Ascending aorta (tissue), 2 donors: Measurements from ENCODE around the gene TBC1D4. TPM values are rescaled to one million over a fixed set of nuclear protein-coding genes. Genes with fewer than 3 reads are reported as not detected.

Experiments
- DNase-seq, 2 donors: peaks; one replicate each; pipeline ENCODE4 v3.0.0-alpha.2; 2019; ENCODE audit warnings: low spot score in 2 of 2
- H3K27ac ChIP-seq, 2 donors: fragments of 200-600 bp; sonication (generic); one replicate each; pipeline ENCODE4 v1.5.1; 2016 to 2017; ENCODE audit warnings: mild to moderate bottlenecking in 1 of 2
- H3K27me3 ChIP-seq: fragments of 200-600 bp; sonication (generic); one replicate; pipeline ENCODE4 v1.5.1; 2017
- H3K36me3 ChIP-seq, 2 donors: fragments of 200-600 bp; sonication (generic); one replicate each; pipeline ENCODE4 v1.5.1; 2016
- H3K4me1 ChIP-seq, 2 donors: fragments of 200-600 bp; sonication (generic); one replicate each; pipeline ENCODE4 v1.5.1; 2016 to 2017; ENCODE audit warnings: mild to moderate bottlenecking in 1 of 2
- H3K4me3 ChIP-seq, 2 donors: fragments of 200-600 bp; sonication (generic); one replicate each; pipeline ENCODE4 v1.5.1; 2016 to 2017; ENCODE audit warnings: mild to moderate bottlenecking in 1 of 2
- H3K9me3 ChIP-seq, 2 donors: fragments of 200-600 bp; sonication (generic); one replicate each; pipeline ENCODE4 v1.5.1; 2016
- intact Hi-C: fragments of 100-400 bp; cut with DNase I; formaldehyde crosslinking; loops from one replicate; pipeline ENCODE4 v1.15.1; 2023
- total RNA-seq: library from RNA; depleted of rRNA; stranded (reverse); fragments of >200 nt; gene quantifications from one replicate; pipeline ENCODE4 v1.1.0, GENCODE V29; 2016
- TF ChIP-seq, protein P1 (sequence below), 3 experiments: fragments of 200-600 bp in 2 of 3; fragments of 450-650 bp in 1 of 3; sonication (generic) in 2 of 3; IDR thresholded peaks; one replicate each; pipeline ENCODE4 v1.5.1; 2016 to 2019; ENCODE audit warnings: antibody characterized with exemption in 3 of 3, mild to moderate bottlenecking in 1 of 3, moderate library complexity in 1 of 3

The TBC1D4 gene, protein sequence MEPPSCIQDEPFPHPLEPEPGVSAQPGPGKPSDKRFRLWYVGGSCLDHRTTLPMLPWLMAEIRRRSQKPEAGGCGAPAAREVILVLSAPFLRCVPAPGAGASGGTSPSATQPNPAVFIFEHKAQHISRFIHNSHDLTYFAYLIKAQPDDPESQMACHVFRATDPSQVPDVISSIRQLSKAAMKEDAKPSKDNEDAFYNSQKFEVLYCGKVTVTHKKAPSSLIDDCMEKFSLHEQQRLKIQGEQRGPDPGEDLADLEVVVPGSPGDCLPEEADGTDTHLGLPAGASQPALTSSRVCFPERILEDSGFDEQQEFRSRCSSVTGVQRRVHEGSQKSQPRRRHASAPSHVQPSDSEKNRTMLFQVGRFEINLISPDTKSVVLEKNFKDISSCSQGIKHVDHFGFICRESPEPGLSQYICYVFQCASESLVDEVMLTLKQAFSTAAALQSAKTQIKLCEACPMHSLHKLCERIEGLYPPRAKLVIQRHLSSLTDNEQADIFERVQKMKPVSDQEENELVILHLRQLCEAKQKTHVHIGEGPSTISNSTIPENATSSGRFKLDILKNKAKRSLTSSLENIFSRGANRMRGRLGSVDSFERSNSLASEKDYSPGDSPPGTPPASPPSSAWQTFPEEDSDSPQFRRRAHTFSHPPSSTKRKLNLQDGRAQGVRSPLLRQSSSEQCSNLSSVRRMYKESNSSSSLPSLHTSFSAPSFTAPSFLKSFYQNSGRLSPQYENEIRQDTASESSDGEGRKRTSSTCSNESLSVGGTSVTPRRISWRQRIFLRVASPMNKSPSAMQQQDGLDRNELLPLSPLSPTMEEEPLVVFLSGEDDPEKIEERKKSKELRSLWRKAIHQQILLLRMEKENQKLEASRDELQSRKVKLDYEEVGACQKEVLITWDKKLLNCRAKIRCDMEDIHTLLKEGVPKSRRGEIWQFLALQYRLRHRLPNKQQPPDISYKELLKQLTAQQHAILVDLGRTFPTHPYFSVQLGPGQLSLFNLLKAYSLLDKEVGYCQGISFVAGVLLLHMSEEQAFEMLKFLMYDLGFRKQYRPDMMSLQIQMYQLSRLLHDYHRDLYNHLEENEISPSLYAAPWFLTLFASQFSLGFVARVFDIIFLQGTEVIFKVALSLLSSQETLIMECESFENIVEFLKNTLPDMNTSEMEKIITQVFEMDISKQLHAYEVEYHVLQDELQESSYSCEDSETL (N-terminal part only)
- total RNA-seq, result 9.5 TPM

DNA sequence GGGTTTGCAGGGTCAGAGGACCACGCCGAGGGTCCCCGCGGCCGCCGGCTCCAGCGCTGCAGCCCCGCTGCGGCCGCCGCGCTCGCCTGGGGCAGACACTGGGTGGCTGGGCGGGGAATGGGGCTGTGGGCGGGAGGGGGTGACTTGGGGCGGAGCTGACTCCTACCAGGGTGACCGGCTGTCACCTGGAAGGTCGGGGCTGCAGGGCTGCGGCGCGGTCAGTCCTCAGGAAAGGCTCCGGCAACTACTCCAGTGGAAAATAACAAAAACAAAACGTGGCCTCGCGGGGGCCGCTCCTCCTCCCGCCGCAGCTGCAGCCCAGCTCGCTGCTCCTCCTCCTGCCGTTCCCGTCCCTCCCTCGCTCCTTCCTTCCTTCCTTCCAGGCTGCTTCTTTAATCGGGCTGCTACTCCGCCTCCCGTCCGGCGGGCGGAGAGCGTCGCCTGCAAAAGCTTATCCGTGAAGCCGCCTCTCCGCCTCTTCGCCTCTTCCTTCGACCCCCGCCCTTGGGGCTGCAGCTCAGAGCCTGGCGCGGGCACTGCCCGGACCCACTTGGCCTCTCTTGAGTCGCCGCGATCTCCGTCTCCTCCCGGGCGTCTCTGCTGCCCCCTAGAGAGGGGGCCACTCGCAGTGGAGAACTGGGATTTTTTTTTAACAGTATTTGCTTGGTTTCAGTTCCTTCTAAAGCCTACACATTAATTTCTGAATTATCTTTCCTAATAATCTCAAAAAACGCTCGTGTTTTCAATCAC is at the start of gene TBC1D4:
Gene TBC1D4, minus strand, starts transcription at position 100 of the 750 bp plus-strand sequence. CDS start 402 bp downstream, outside the sequence.
- DNase-seq, result peak; percentile 28 to 92

DNA sequence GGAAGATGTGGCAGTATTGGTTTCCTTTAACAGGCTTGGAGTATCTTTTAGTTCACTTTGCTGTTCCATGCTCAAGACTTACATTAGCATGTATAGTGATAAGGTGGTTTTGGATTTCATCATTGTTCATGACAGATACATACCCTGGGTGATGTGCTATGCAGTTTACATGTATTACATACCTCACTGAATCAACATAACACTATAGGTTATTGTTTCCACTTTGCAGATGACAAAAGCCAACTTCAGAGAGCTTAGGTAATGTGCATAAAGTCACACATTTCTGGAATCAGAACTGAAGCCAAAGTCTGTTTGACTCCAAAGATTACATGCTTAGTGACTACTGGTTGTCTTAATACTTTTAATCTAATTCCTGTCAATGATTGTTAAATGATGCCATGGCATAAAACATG is 48.6 kb upstream of the TBC1D4 start:
- Histone ChIP-seq H3K27ac (no peak overlapping the region), H3K4me1 (no peaks in the 10 kb centered on the region), H3K4me3 (no peak overlapping the region), H3K36me3 (peaks cover 8 to 32% of the 10 kb centered on the region in 2 donors), H3K9me3 (no peaks in the 10 kb centered on the region), H3K27me3 (no peaks in the 10 kb centered on the region)
- TF ChIP-seq, protein P1, sequence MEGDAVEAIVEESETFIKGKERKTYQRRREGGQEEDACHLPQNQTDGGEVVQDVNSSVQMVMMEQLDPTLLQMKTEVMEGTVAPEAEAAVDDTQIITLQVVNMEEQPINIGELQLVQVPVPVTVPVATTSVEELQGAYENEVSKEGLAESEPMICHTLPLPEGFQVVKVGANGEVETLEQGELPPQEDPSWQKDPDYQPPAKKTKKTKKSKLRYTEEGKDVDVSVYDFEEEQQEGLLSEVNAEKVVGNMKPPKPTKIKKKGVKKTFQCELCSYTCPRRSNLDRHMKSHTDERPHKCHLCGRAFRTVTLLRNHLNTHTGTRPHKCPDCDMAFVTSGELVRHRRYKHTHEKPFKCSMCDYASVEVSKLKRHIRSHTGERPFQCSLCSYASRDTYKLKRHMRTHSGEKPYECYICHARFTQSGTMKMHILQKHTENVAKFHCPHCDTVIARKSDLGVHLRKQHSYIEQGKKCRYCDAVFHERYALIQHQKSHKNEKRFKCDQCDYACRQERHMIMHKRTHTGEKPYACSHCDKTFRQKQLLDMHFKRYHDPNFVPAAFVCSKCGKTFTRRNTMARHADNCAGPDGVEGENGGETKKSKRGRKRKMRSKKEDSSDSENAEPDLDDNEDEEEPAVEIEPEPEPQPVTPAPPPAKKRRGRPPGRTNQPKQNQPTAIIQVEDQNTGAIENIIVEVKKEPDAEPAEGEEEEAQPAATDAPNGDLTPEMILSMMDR (IDR thresholded peaks at IDR 0.05), result no peak
- no peak for DNase-seq
- intact Hi-C loops, result no loop called here

More for the DNA sequence above, at the start of gene TBC1D4:
- Histone ChIP-seq H3K4me1 (no peaks in the 10 kb centered on the region), H3K9me3 (no peaks in the 10 kb centered on the region), H3K27ac (peak within 1 kb of the TSS; percentile 56 to 62), H3K4me3 (peak within 1 kb of the TSS; percentile 91 to 95), H3K27me3 (no peaks in the 10 kb centered on the region), H3K36me3 (no peaks in the 10 kb centered on the region)
- TF ChIP-seq, protein P1 (IDR thresholded peaks at IDR 0.05), result peak; percentile 59 to 90 (median 81)
- intact Hi-C loops, result loop anchor here (1.0 to 2.0 kb wide), 3 partner anchors 57 to 110 kb away; partner anchors contain the start of gene UCHL3

DNA sequence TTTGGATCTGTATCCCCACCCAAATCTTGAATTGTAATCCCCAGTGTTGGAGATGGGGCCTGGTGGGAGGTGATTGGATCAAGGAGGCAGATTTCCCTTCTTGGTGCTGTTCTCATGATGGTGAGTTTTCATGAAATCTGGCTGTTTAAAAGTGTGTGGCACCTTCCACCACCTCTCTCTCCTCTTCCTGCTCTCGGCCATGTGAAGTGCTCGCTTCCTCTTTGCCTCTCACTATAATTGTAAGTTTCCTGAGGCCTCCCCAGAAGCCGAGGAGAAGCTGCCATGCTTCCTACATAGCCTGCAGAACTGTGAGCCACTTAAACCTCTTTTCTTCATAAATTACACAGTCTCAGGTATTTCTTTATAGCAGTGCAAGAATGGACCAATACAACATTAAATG is 40.0 kb upstream of the TBC1D4 start:
- no peaks in the 10 kb centered on the region for H3K27me3 ChIP-seq
- no peaks in the 10 kb centered on the region for H3K4me1 ChIP-seq
- peaks cover 4 to 15% of the 10 kb centered on the region in 2 donors for H3K36me3 ChIP-seq
- intact Hi-C loops, result no loop called here
- DNase-seq, result no peak
- H3K27ac ChIP-seq, result no peak overlapping the region
- TF ChIP-seq, protein P1 (IDR thresholded peaks at IDR 0.05), result no peak
- H3K4me3 ChIP-seq, result no peak overlapping the region
- peaks cover 0 to 4% of the 10 kb centered on the region in 2 donors for H3K9me3 ChIP-seq

DNA sequence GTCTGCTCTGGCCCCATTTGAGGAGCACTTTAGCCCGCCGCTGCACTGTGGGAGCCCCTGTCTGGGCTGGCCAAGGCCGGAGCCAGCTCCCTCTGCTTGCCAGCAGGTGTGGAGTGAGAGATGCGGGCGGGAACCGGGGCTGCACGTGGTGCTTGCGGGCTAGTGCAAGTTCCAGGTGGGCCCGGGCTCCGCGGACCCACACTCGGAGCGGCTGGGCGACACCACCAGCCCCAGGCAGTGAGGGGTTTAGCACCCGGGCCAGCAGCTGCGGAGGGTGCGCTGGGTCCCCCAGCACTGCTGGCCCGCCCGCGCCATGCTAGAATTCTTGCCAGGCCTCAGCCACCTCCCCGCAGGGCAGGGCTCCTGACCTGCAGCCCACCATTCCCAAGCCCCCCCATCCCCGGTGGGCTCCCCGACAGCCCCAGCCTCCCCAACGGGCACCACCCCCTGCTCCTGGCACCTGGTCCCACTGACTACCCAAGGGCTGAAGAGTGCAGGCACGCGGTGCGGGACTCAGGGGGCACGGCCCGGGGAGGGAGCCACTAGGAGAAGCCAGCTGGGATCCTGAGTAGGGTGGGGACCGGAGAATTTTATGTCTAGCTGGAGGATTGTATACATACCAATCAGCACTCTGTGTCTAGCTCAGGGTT is 36.6 kb upstream of the TBC1D4 start:
- no peak for DNase-seq

More for the DNA sequence above, 36.6 kb upstream of the TBC1D4 start:
- peaks cover 0 to 4% of the 10 kb centered on the region in 2 donors for H3K9me3 ChIP-seq
- no peaks in the 10 kb centered on the region for H3K27me3 ChIP-seq
- H3K4me1 ChIP-seq, result no peaks in the 10 kb centered on the region
- H3K4me3 ChIP-seq, result no peak overlapping the region
- TF ChIP-seq, protein P1 (IDR thresholded peaks at IDR 0.05), result no peak
- no peaks in the 10 kb centered on the region for H3K36me3 ChIP-seq
- intact Hi-C loops, result no loop called here
- no peak overlapping the region for H3K27ac ChIP-seq
